ENCODE data around the gene ZFP62.

Gene ZFP62

DNA sequence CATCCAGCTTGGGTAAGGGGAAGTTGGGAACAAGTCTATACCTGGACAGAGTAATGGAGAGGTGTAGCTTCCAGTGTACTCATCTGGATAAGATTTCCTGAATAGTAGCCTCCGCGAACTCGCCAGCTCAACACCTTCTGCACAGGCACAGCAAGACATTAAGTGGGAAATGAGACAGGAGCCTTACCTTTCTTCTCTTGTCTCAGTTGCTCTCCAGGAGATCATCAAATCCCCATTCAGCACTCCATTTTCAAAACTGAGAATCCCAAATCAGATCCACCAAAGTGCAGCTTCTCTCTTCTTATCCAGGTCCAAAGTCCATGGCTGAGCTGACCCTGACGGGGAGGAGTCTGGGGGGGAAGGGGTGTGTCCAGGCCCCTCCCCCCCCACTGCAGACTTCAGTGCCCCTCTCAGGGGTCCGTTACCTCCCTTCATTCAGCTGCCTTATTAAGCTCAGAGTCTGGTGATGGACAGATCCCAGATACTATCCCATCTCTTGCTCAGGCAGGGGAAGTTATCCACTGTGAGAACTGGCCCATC, 52.5 kb downstream of the ZFP62 start:
- DNase-seq = no peak

GRCh38 chr5:180807654-180808414, 53.2 kb downstream of the ZFP62 start:
- no peak for DNase-seq

GRCh38 chr5:180807046-180807445, 54.0 kb downstream of the ZFP62 start:
- no peak for DNase-seq

GRCh38 chr5:180806351-180807011, 54.6 kb downstream of the ZFP62 start:
- DNase-seq = no peak

DNA sequence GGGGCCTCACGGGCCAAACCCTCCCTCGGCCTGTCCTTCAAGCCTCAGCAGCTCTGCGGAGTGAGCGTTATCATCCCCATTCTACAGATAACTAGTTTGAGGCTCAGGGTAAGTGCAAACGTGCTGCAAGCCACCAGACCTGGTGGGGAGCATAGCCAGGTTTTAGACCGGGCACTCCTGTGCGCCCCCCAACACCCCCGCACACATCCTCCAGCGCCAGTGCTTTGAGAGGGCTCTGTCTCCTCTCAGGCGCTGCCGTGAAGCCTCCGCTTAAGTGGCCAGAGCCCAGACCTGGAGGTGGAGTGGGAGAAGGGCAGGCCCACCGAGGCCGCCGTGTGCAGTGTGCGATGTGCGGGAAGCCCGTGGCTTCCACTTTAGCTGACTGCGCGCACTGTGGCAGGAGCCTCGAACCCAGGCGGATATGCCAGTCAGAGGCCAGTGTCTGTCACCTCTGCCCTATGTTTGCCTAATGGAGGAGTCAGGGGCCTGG, 56.9 kb downstream of the ZFP62 start:
- DNase-seq = no peak

GRCh38 chr5:180803181-180804128, 57.6 kb downstream of the ZFP62 start:
- DNase-seq = no peak

DNA sequence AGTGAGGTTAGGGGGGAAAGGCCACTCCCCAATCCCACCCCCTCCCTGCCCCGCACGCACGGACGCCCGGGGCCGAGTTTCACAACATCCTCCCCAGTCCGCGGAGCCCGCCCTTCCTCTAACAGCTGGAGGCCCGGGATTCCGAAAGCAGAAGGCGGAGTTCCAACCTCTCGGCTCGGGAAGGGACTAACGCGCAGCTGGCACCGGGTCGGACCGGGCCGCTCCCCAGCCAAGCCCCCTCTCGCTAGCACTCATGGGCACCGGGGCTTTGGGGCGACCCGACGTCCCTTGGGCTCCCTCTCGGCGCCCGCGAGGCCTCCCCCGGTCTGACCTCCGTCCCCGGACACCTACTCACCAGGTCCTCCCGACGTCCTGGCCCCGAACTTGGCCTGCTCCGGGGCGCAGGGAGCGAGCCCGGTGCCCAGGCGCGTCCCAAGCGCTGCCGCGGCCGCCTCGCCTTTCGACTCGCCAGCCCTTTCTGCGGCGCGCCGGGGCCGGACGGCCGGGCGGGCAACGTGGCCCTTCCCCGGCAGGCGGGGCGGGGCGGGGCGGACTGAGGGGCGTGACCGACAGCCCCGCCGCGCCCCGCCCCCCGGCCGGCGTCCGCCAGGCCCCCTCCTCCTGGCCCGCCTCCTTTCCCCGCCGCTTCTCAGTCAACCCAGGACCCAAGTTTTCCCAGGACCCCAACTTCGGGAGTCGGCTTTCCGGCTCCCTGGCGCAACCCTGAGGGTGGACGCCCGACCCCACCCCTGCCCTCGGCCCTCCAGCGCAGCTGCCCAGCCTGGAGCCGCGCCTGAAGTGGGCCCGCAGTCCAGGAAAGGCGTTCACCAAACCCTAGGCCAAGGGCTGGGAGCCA, 58.5 kb downstream of the ZFP62 start, which contains the start of gene MGAT1:
Gene MGAT1 (minus strand): TSS at position 482 of the 856 bp plus-strand sequence. CDS start 9,835 bp downstream, outside the sequence.
- DNase-seq = peak; percentile 75

DNA sequence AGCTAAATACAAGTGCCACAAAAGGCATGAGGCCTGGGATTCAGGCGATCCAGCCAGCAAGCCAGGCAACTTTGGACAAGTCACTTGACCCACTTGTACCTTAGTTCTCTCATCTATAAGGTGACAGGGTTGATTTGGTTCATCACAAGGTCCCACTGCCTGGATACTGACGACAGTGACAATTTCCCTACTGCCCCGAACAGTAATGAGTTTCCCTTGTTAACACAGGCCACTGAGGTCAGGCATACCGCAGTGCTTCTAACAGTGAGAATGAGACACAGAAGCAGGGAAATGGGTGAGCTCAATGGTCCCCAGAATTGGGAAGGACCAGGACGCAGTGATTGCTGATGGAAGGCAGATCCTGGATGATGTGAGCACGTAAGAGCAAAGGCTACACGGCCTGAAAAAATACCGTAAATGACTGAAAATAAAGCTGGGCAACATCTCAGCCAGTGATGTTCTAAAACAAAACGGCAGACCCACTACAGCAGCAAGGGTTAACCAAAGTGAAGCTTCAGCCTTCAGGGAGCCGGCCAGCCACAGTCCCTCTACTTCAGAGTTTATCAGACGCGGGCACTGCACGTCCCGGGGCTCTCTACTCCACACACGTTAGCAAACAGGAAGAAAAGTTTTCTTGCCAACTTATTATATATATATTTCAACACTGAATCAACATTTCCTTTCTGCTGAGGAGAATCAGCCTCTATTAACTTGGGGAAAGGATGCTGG, 59.3 kb downstream of the ZFP62 start:
- no peak for DNase-seq

- DNase-seq = no peak
These were observed 60.9 kb downstream of the ZFP62 start for GRCh38 chr5:180799902-180800801.

DNA sequence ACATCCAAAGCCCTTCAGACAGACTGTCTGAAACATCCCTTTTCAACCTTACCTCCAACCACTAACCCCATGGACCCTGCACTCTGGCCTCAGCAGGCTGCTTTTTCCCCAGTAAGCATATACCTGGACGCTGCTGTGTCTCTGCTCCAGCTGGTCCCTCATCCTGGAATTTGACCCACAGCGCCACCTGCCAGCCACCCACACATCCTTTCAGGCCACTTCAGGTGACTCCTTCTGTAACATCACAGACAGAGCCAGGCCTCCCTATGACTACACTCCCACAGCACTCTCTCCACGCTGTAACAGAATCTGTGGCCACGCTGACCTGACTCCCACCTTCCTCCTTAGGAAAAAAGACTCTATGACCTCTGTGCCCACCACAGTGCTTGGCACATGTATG, 61.9 kb downstream of the ZFP62 start:
- DNase-seq = no peak

GRCh38 chr5:180798193-180798592, 62.9 kb downstream of the ZFP62 start:
- no peak for DNase-seq
